GM19324 (cell line): ENCODE results near the gene SPDL1.
A peak's percentile ranks its signal among the peaks of the same experiment; 100 is the strongest.

Experiments
- ATAC-seq: cut with Tn5 transposase; IDR thresholded peaks from one replicate; pipeline ENCODE4 v1.9.1; 2021; ENCODE audit warnings: mild to moderate bottlenecking, moderate library complexity; ENCODE audit not compliant: unreplicated experiment, low FRiP score

Gene SPDL1

GRCh38 chr5:169583424-169584220 lies at the start of gene SPDL1:
TSS of gene SPDL1 (plus strand) at chr5:169583773. CDS start at chr5:169588417, 4,644 bp downstream.
- ATAC-seq: peak; percentile 96

GRCh38 chr5:169534311-169534880 lies 49.2 kb upstream of the SPDL1 start:
- ATAC-seq: no peak

- ATAC-seq: no peak
Measured at GRCh38 chr5:169534939-169535338, 48.6 kb upstream of the SPDL1 start.

GRCh38 chr5:169538944-169539343 lies 44.6 kb upstream of the SPDL1 start:
- ATAC-seq: no peak

GRCh38 chr5:169542811-169543210 lies 40.8 kb upstream of the SPDL1 start:
- no peak for ATAC-seq

GRCh38 chr5:169544264-169544950 lies 39.2 kb upstream of the SPDL1 start:
- no peak for ATAC-seq

- ATAC-seq: no peak
Measured at GRCh38 chr5:169545762-169546161, 37.8 kb upstream of the SPDL1 start.

- ATAC-seq: no peak
Measured at GRCh38 chr5:169546346-169546745, 37.2 kb upstream of the SPDL1 start.

GRCh38 chr5:169547508-169547907 lies 36.1 kb upstream of the SPDL1 start:
- ATAC-seq: no peak

GRCh38 chr5:169548315-169548714 lies 35.3 kb upstream of the SPDL1 start:
- no peak for ATAC-seq

- no peak for ATAC-seq
Measured at GRCh38 chr5:169549453-169550100, 34.0 kb upstream of the SPDL1 start.

- ATAC-seq: no peak
Measured at GRCh38 chr5:169550227-169550626, 33.3 kb upstream of the SPDL1 start.

GRCh38 chr5:169551146-169551545 lies 32.4 kb upstream of the SPDL1 start:
- no peak for ATAC-seq

- no peak for ATAC-seq
Measured at GRCh38 chr5:169551696-169552095, 31.9 kb upstream of the SPDL1 start.

GRCh38 chr5:169554251-169554650 lies 29.3 kb upstream of the SPDL1 start:
- ATAC-seq: no peak

GRCh38 chr5:169557838-169558237 lies 25.7 kb upstream of the SPDL1 start:
- no peak for ATAC-seq

- no peak for ATAC-seq
Measured at GRCh38 chr5:169561893-169562292, 21.7 kb upstream of the SPDL1 start.

- ATAC-seq: no peak
Measured at GRCh38 chr5:169563369-169563768, 20.2 kb upstream of the SPDL1 start.

GRCh38 chr5:169566202-169566601 lies 17.4 kb upstream of the SPDL1 start:
- ATAC-seq: no peak

- ATAC-seq: no peak
Measured at GRCh38 chr5:169567079-169567478, 16.5 kb upstream of the SPDL1 start.

- ATAC-seq: no peak
Measured at GRCh38 chr5:169569513-169569912, 14.1 kb upstream of the SPDL1 start.
